IMR-90 (cell line): ENCODE measurements around the gene ID3. TPM values are rescaled to one million over a fixed set of nuclear protein-coding genes. Genes with fewer than 3 reads are reported as not detected.
A peak's percentile ranks its signal among the peaks of the same experiment; 100 is the strongest.

ENCODE experiments used
- ATAC-seq: fragments of 200-7000 bp; cut with Tn5 transposase; 2 replicates; pipeline ENCODE4 v1.9.1; 2020; ENCODE audit warnings: low read depth, mild to moderate bottlenecking, moderate library complexity
- BruUV-seq: library from RNA; stranded (reverse); fragments of 400-500 nt; replicated peaks from 2 replicates; lab custom pipeline; 2021; lab: Mats Ljungman, UMichigan
- CTCF ChIA-PET: fragments of 300-600 bp; formaldehyde crosslinking; extraction: SDS; loops from one replicate; lab custom pipeline; 2021; ENCODE audit warnings: antibody characterized with exemption; lab: Yijun Ruan, JAX
- POLR2A ChIA-PET: fragments of 300-600 bp; sonication (Branson Sonifier 250); formaldehyde crosslinking; loops from one replicate; lab custom pipeline; 2022; ENCODE audit warnings: antibody characterized with exemption; ENCODE audit not compliant: unreplicated experiment; lab: Charles Lee
- DNase-seq: peaks from one replicate; pipeline ENCODE4 v3.0.0; 2013
- H2AFZ ChIP-seq: replicated peaks from 2 replicates; pipeline ENCODE3; 2013; ENCODE audit warnings: low read length, mild to moderate bottlenecking; ENCODE audit not compliant: poor library complexity
- H2AK5ac ChIP-seq: 2 replicates; pipeline ENCODE4 v1.6.1; 2013; ENCODE audit warnings: low read depth, low read length, inconsistent platforms
- H2AK9ac ChIP-seq: replicated peaks from 2 replicates; pipeline ENCODE3; 2013; ENCODE audit warnings: mild to moderate bottlenecking, low read depth, low read length, moderate library complexity; ENCODE audit not compliant: poor library complexity
- H2BK120ac ChIP-seq: 2 replicates; pipeline ENCODE4 v1.6.1; 2013; ENCODE audit warnings: low read depth, low read length, inconsistent platforms
- H2BK15ac ChIP-seq: 3 replicates; pipeline ENCODE4 v1.6.1; 2013; ENCODE audit warnings: low read depth, low read length, inconsistent platforms
- H2BK20ac ChIP-seq: 2 replicates; pipeline ENCODE4 v1.6.1; 2013; ENCODE audit warnings: low read depth, mild to moderate bottlenecking, inconsistent platforms, low read length, moderate library complexity
- H2BK5ac ChIP-seq: 2 replicates; pipeline ENCODE4 v1.6.1; 2013; ENCODE audit warnings: mild to moderate bottlenecking, low read depth, low read length, inconsistent platforms; ENCODE audit not compliant: poor library complexity, severe bottlenecking
- H3K14ac ChIP-seq: replicated peaks from 2 replicates; pipeline ENCODE4 v1.6.1; 2013; ENCODE audit warnings: low read depth, low read length, inconsistent platforms
- H3K18ac ChIP-seq: 2 replicates; pipeline ENCODE4 v1.6.1; 2013; ENCODE audit warnings: low read depth, low read length, control low read depth
- H3K23ac ChIP-seq: 2 replicates; pipeline ENCODE4 v1.6.1; 2013; ENCODE audit warnings: low read depth, low read length, inconsistent platforms
- H3K27ac ChIP-seq: 2 replicates; pipeline ENCODE4 v1.5.1; 2013; ENCODE audit warnings: mild to moderate bottlenecking, control low read depth, low read length; ENCODE audit not compliant: insufficient read depth
- H3K27me3 ChIP-seq: 2 replicates; pipeline ENCODE4 v1.6.1; 2013; ENCODE audit warnings: low read length; ENCODE audit not compliant: control insufficient read depth, insufficient read depth
- H3K36me3 ChIP-seq: 2 replicates; pipeline ENCODE4 v1.6.1; 2013; ENCODE audit warnings: low read length, mixed read lengths; ENCODE audit not compliant: control insufficient read depth, insufficient read depth
- H3K4ac ChIP-seq: 2 replicates; pipeline ENCODE4 v1.6.1; 2013; ENCODE audit warnings: low read depth, low read length, inconsistent platforms
- H3K4me1 ChIP-seq: 2 replicates; pipeline ENCODE4 v1.6.1; 2013; ENCODE audit warnings: low read length, mixed read lengths; ENCODE audit not compliant: control insufficient read depth, insufficient read depth
- H3K4me2 ChIP-seq: 2 replicates; pipeline ENCODE4 v1.6.1; 2013; ENCODE audit warnings: low read depth, mild to moderate bottlenecking, control low read depth, low read length, moderate library complexity
- H3K4me3 ChIP-seq: 2 replicates; pipeline ENCODE4 v1.5.1; 2013; ENCODE audit warnings: low read depth, mild to moderate bottlenecking, control low read depth, low read length, moderate library complexity; ENCODE audit not compliant: insufficient read depth
- H3K56ac ChIP-seq: 2 replicates; pipeline ENCODE4 v1.6.1; 2013; ENCODE audit warnings: low read length, inconsistent platforms; ENCODE audit not compliant: insufficient read depth; ENCODE audit errors: extremely low read depth
- H3K79me1 ChIP-seq, 2 experiments: 2 replicates each; pipeline ENCODE4 v1.6.1; 2013; ENCODE audit warnings: low read length in 2 of 2, inconsistent platforms in 1 of 2, low read depth in 1 of 2
- H3K9ac ChIP-seq: 2 replicates; pipeline ENCODE4 v1.6.1; 2013; ENCODE audit warnings: low read depth, low read length, control low read depth
- H3K9me1 ChIP-seq: 2 replicates; pipeline ENCODE4 v1.6.1; 2013; ENCODE audit warnings: low read length, inconsistent platforms; ENCODE audit not compliant: insufficient read depth
- H3K9me3 ChIP-seq: 2 replicates; pipeline ENCODE4 v1.6.1; 2013; ENCODE audit warnings: low read length; ENCODE audit not compliant: control insufficient read depth, insufficient read depth
- H4K20me1 ChIP-seq: 2 replicates; pipeline ENCODE4 v1.6.1; 2013; ENCODE audit warnings: low read length, inconsistent platforms; ENCODE audit not compliant: insufficient read depth
- H4K5ac ChIP-seq: 2 replicates; pipeline ENCODE4 v1.6.1; 2013; ENCODE audit warnings: mild to moderate bottlenecking, low read depth, low read length, control low read depth
- H4K8ac ChIP-seq, 2 experiments: 2 replicates each; pipeline ENCODE4 v1.6.1; 2013; ENCODE audit warnings: low read depth in 2 of 2, low read length in 2 of 2, control low read depth in 1 of 2, inconsistent platforms in 1 of 2
- H4K91ac ChIP-seq: 2 replicates; pipeline ENCODE4 v1.6.1; 2013; ENCODE audit warnings: low read depth, low read length, inconsistent platforms; ENCODE audit not compliant: insufficient read depth
- BHLHE40 ChIP-seq: fragments of 150-350 bp; IDR thresholded peaks from 2 replicates; pipeline ENCODE4 v1.6.1; 2016; ENCODE audit warnings: mild to moderate bottlenecking, low read depth, low read length
- CHD1 ChIP-seq: IDR thresholded peaks from 2 replicates; pipeline ENCODE4 v1.6.1; 2012; ENCODE audit warnings: low read depth, low read length, improper control_type of control experiment
- MAFK ChIP-seq: IDR thresholded peaks from 2 replicates; pipeline ENCODE4 v1.6.1; 2012; ENCODE audit warnings: low read depth, low read length, improper control_type of control experiment
- SMC3 ChIP-seq: fragments of 150-350 bp; IDR thresholded peaks from 2 replicates; pipeline ENCODE4 v1.6.1; 2016; ENCODE audit warnings: low read depth, mild to moderate bottlenecking, antibody characterized with exemption, low read length, moderate library complexity
- WGBS, 2 experiments: methylation state at CpG; one replicate each; pipeline versions ENCODE4 v1.1.5 to v1.1.7; 2013; ENCODE audit warnings: missing lambda C conversion rate in 2 of 2; ENCODE audit not compliant: insufficient read length in 1 of 2; ENCODE audit errors: extremely low coverage in 2 of 2; 5-methylcytosine and 5-hydroxymethylcytosine counted together
- dilution Hi-C: fragments of 300-500 bp; cut with HindIII; formaldehyde crosslinking; loops from one replicate; pipeline ENCODE4 v1.14.3; 2018; ENCODE audit warnings: low sequenced_read_pairs; ENCODE audit not compliant: unreplicated experiment
- in situ Hi-C: fragments of 300-500 bp; cut with MboI; formaldehyde crosslinking; loops from 3 replicates; pipeline ENCODE4 v1.14.3; 2019; ENCODE audit warnings: low sequenced_read_pairs, inconsistent platforms, mixed read lengths
- intact Hi-C: fragments of 100-400 bp; cut with micrococcal nuclease; formaldehyde crosslinking; loops from 2 replicates; pipeline ENCODE4 v1.10.0; 2022
- polyA plus RNA-seq, 3 experiments: library from polyadenylated mRNA; depleted of rRNA; stranded (reverse); fragments of >200 nt; gene quantifications; 2 replicates each; pipeline ENCODE4 v1.2.3, GENCODE V29; 2012; ENCODE audit warnings: low replicate concordance in 1 of 3
- total RNA-seq: library from RNA; depleted of rRNA; stranded (reverse); fragments of >200 nt; gene quantifications from 2 replicates; pipeline ENCODE4 v1.2.3, GENCODE V29; 2012

The ID3 gene
- total and polyA plus RNA-seq, 2 of the 4 experiments (the other 2 are of a cell fraction) = 109 to 304 TPM

DNA sequence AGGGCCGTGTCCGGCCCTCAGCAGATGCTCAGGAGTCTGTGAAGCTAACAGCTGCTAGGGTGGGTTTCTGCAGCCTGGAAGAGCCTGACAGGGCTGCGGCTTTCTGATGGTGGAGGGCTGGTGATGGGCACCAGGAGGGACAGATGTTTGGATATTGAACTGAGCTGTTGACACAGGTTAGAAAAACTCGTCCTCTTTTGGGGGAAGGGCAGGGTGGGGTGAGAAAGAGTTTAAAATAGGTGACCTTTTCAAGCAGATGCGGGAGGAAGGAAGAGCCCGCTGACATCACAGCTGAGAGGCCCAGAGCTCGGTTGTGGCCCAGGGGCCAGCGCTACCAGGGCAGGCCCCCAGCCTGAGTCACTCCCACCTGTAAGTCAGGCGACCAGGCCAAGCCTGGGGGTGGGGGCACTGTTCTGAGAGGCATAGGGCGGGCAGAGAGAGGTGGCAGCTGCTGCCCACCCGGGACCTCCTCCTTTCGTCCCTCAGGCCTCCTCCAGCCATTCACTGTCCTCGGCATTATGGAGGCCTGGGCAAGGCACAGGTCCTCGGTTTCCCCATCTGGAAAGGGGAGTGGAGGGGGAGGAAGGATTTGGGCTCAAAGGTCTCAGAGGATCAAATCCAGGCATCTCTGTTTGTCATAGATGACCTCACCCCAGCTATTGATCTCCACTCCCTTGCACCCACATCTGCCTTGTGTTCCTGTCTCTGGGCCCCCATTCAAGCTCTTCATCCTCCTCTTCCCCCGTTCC is 32.3 kb upstream of the ID3 start:
- H3K36me3 ChIP-seq = no peaks in the 10 kb centered on the region
- H3K4me3 ChIP-seq = no peak overlapping the region
- no peak for TF ChIP-seq MAFK
- TF ChIP-seq SMC3 = no peak
- no peak for TF ChIP-seq BHLHE40
- no peak for TF ChIP-seq CHD1
- no peaks in the 10 kb centered on the region for H3K27me3 ChIP-seq
- POLR2A ChIA-PET = no interaction called here
- 0 out of 2 replicates have a peak overlapping the region, but pooled peaks have one; percentile 73 for H3K14ac ChIP-seq
- no peak overlapping the region for H3K4me2 ChIP-seq
- no peak overlapping the region for H3K23ac ChIP-seq
- H3K9me1 ChIP-seq = peaks cover 6% of the 10 kb centered on the region
- in situ Hi-C loops = no loop called here
- H3K4me1 ChIP-seq = peaks cover 14% of the 10 kb centered on the region
- no peaks in the 10 kb centered on the region for H4K20me1 ChIP-seq
- dilution Hi-C loops = no loop called here
- H2BK120ac ChIP-seq = peak overlapping the region; percentile 87
- no peak for ATAC-seq
- 56% methylated on average over 3 of the region's 15 CpGs; no CpG with 5 or more reads in 1 of the 2 experiments for WGBS, 2 experiments
- peak overlapping the region; percentile 29 for H4K91ac ChIP-seq
- peaks cover 3 to 8% of the 10 kb centered on the region in 2 experiments; a peak in 2 of 4 replicates for H3K79me1 ChIP-seq
- BruUV-seq = no TSS peak
- H3K4ac ChIP-seq = peak overlapping the region; percentile 54
- peak overlapping the region; percentile 78 for H2BK20ac ChIP-seq
- H4K5ac ChIP-seq = peak overlapping the region; percentile 37; the same call in 1 of the 2 replicates
- no peak overlapping the region for H3K56ac ChIP-seq
- peak overlapping the region in 1 of 2 experiments; percentile 72; a peak in 3 of 4 replicates for H4K8ac ChIP-seq
- CTCF ChIA-PET = interaction anchor here (0.5 to 1.3 kb wide), 2 partner anchors 36 to 92 kb away, joined by 3 read pairs; no protein-coding TSS in a partner anchor
- H3K9ac ChIP-seq = no peak overlapping the region
- peak overlapping the region; percentile 43 for H2BK5ac ChIP-seq
- H3K18ac ChIP-seq = peak overlapping the region; percentile 26; the same call in 1 of the 2 replicates
- peak overlapping the region; percentile 60; the same call in 2 of the 3 replicates for H2BK15ac ChIP-seq
- peak overlapping the region; percentile 87 for H2AK5ac ChIP-seq
- H3K27ac ChIP-seq = no peak overlapping the region
- peak overlapping the region; percentile 5 for H2AFZ ChIP-seq
- H2AK9ac ChIP-seq = no peak overlapping the region
- intact Hi-C loops = no loop called here
- DNase-seq = peak; percentile 46
- H3K9me3 ChIP-seq = no peaks in the 10 kb centered on the region
